ENCODE results near the gene FBP1.

FBP1 gene

DNA sequence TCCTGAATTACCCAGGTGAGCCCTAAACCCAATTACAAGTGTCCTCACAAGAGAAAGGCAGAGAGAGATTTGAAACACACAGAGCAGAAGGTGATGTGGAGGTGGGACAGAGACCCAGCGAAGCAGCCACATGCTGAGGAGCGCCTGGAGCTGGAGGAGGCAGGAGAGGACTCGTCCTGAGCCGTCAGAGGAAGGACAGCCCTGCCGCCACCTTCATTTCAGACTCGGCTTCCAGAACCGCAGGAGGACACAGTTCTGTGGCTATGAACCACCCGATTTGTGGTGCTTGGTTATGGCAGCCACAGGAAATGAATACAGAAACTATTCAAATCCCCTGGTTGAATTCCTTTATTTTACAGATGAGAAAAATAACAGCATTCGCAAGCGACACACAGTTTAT is 16.4 kb upstream of the FBP1 start:
- no peak for DNase-seq

DNA sequence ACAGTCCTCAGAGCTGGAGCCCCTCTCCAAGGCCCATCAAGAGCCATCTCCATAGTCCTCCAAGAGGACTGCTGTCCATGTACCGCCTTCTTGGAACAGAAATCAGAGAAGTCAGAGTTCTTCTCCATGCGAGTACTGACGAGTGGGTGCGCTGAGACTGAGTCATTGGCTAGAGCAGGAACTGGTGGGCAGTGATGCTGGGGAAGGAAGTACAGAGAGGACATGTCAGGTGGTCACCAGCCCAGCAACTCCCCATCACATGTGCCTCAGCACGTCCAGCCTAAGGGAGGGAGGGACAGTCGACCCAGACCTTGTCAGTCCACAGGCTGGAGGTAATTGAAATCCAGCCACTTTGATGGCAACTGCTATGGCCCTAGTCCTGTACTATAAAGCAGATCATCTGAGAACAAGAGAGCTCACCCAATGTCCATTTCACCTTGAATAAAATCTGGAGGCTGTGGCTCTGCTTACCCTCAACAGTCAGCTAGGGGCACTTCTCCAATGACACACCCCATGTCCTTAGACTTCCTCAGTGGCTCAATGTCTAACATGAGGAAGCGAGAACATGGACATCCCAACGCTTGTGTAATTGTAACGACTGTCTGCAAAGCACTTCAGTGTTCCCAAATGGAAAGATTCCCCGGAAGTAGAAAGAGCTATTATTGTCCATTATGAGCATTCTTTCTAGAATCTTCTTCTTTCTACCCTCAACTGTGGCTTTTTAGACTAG is 15.0 kb upstream of the FBP1 start:
- DNase-seq: no peak

DNA sequence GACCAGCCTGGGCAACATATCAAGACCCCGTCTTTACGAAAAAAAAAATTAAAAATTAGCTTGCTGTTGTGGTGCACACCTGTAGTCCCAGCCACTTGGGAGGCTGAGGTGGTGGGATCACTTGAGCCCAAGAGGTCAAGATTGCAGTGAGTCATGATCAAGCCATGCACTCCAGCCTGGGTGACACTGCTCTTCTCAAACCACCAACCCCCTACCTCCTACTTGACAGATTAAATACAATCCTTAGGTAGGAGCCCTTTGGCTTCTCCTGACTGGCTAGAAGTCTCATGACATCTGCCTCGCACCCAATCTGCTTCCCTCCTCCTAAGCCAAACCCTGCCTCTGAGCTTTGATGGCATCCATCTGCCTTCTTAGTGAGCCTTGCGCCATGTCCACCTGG is 11.6 kb upstream of the FBP1 start:
- DNase-seq: no peak

DNA sequence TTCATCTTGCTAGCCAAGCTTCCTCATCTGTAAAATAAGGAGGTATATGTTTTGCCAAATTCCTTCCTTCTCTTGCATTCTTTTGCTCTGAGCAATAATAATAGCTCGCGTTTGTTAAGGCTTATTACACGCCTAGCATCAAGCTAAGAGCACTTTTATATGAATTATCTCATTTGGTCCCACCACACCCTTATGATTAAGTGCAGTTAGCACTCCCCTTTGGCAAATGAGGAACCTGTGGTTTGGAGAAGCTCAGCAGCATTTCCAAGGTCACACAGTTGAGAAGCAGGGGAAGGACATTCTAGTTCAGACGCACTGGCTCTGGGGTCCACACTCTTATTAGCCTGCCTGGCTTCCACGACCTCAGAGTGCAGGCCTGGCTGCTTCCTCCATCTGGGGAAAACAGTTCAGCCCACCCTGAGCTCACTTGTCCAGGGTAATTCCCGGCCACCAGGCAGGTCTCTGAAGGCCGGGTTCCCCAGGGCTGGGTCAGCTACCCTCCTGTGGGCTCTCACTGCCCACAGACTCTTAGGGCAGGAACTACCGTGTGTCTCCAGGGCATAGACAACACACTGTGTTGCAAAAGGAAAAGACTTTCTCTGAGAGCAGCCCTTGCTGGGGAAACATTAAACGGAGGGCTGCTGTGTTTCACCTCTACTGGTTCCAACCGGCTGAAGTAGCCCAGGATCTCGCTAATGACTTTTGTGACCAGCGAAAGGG is 9.9 kb upstream of the FBP1 start:
- DNase-seq: no peak

DNA sequence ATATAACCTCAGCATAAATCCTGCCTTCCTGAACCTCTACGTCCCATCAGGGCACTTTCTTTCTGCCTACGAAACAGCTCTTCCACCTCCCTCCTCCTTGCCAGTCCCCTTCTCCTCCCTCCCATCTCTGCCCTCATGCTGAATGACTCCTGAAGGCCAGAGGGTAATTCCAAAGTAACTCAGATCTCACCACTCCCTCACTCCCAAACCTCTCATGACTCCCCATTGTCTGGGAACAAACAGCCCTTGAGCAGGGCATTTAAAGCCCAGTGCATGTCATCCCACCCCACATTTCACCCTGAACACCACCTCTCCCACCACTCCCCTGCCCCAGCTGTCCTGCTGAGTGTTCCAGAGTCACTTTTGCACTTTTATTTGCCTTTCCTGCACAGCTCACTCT is 8.9 kb upstream of the FBP1 start:
- no peak for DNase-seq

DNA sequence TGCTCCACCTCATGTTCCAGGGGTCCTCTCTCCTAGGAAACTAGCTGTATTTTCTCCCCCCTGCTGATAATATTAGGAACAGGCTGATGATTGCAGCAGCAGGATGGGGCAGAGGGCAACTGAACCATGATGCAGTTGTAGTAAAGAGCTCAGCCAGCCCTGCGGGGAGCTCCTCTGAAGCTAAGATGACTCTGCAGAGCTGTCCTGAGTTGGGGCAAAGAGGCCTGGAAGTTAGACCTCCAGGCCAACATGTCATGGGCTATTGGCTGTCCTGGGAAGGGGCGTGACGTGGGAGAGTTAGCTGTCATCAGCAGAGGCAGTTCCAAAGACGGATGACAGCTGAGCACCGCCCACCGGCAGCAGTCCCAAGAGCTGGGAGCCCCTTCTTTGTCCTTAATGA is 6.6 kb upstream of the FBP1 start:
- no peak for DNase-seq

DNA sequence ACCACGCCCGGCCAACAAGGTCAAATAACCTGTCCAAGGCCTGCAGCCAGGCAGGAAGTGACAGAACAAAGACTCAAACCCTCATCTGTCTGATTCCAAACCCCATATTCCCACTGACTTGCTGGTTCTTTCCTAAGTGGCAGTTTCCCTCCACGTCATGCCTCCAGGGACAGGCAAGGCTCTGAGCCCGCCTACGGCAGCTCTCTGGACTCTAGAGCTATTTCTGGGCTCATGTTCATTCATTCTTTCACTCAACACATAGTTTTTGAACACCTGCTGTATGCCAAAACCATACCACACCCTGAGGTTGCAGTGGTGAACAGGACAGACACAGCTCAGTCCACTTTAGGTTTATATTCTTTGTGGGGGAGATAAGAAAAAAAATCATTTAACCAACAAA is 5.2 kb upstream of the FBP1 start:
- DNase-seq: no peak

DNA sequence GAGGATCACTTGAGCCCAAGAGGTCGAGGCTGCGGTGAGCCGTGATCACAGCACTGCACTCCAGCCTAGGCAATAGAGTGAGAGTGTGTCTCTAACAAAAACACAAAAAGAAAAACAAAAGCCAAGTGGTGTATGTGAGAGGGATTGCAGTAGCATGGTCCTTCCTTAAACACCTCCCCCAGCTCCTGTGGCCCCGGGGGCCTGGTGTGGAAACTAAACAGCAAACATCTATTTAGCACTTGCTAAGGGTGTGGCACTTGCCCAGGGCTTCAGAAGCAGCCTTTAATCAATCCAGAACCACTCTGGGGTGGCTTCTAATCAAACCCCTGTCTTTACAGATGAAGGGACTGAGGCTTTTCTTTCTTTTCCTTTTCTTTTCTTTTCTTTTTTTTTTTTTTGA is 4.4 kb upstream of the FBP1 start:
- DNase-seq: no peak

DNA sequence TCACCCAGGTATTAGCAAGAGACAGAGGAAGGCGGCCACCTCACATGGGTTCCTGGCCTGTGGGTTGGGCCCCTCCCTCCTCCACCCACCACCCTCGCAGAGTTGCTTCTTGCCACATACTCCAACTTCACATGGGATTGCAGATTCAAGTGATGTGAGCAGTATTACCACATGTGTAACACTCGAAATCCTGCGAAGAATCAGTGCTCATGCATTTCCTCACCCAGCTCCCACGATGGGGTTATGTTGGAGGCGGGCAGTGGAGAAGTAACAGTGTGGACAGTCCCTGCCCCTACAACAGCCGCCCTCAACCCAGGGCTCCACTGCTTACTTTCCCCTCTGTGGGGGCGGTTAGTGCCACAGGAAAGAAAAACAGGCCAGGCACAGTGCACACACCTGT is 3.9 kb upstream of the FBP1 start:
- no peak for DNase-seq

DNA sequence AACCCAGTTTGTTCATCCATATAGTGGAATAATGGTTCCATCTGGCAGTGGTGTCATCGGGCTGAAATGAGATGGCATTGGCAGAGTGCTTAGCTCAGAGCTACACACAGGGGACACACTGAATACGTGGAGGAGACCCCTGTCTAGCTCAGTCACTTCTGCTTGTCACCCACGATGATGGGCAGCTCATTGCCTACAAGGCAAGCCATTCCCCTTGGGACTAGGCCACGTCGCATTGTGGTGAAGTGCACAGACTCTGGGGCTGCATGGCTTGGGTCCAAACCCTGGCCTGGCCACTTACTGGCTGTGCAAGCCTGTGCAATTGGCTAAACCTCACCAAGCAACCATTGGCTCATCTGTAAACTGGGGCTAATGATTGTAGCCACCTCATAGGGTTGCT is 3.2 kb upstream of the FBP1 start:
- no peak for DNase-seq

DNA sequence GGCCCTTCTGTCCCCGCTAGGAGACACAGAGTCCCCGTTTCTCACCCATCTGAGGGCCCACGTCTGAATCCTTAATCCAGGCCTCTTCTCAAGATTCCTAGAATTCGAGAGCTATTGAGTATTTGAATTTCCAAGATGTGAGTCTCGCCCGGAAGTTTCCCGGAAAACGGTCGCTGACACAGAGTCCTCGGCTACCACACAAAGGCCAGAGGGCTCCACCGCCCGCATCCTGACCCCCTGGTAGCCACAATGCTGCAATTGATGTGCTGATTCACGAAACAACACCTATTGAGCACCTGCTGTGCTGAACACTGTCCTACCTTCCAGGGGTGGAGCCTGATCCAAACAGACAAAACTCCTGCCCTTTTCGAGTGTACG is 670 bp upstream of the FBP1 start:
- DNase-seq: no peak

DNA sequence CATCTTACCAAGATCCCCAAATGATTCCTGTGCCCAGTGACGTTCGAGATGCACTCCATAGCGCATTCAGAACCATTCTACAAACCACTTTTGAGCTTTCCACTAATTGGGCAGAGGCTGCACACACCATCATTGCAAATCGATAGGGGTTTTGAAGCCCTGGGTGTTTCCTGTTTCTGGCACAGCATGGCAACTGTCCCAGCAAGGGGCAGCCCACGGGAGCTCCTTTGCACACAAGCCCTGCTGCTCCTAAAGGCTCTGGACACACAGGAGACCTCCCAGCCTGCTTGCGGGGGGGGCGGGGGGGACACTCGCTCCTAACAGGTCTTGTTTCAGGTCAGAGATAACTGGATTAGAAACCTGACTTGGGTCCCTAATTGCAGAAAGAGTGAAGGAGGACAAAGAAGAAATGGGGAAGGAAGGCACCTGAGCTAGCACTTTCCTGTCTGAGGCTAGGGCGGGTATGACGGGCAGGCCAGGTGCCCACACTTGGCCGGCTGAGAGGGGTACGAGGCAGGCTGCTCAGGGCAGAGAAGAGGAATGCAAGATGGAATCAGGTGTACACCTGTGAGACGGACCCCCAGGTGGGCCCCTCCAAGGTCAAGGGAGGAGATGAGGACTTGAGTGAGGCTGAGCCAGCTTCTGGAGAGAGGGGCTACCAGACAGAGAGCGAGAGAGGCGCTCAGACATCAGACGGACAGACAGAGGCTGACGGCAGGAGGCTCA is 820 bp downstream of the FBP1 start:
- no peak for DNase-seq

DNA sequence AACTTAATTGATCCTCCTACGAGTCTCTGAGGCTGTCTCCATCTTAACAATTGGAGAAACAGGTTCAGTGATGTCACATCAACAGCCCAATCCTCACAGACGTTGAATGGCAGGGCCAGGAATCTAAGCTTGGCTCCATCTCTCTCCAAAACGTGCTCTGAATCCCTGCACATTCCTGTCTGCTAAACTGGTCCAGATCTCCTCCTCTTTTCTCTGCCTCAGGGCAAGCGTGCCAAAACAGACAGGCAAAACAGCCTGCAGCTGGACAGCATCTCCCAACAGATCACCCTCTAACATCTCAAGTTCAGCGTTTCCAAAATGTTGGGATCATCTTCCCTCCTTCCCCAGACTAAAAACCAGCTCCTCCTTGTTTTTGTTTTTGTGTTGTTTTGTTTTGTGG is 6.6 kb downstream of the FBP1 start:
- DNase-seq: no peak

DNA sequence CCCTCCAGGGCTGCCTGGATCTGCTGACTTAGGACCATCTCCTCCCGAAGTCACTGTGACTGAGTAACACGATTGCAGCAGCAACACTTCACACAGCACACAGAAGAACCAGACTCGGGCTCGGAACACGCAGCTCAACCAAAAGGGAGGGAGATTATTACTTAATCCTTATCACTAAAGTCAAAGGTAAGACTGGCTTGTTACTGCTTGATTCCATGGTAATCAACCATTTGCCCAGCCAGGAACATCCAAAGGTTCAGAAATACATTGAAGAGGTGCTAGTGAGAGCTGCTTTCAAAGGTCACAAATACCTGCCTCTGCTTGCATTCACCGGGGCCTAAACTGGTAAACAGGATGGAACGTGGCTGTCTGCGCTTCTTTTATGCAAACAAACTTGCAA is 7.7 kb downstream of the FBP1 start:
- no peak for DNase-seq

DNA sequence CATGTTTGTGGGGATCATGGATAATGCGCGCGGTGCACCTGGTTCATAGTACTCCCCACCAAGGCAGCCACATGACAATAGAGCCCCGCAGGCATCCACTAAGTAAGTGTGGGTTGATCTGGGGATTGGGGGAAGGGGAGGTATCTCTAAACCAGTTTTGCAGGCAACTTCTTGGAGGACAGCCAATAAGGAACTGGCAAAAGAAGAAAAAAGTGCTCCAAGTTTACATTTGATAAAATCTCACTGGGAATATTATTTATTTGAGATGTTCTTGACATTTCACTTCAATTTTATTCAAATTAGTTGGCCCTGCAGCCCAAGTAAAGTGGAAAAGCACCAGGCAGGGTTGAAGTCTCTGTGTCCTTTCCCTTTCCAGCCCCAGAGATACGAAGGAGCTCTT is 8.5 kb downstream of the FBP1 start:
- DNase-seq: no peak

DNA sequence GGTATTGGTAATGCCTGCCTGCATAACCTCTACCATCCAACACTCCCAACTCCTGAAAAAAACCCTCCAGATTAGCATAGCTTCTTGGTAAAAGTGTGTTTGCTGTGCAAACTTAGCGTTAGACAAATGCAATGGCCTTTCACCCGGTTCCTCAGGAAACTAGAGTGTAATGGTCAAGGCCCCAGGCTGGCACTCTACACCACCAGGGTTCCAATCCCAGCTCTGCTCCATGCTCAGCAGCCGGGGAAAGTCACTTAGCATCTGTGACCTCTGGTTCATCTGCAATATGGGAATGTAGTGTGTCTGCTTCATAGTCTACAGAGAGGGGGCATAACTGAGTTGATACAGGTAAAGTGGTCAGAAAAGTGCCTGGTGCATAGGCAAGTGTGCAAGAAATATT is 9.0 kb downstream of the FBP1 start:
- no peak for DNase-seq

DNA sequence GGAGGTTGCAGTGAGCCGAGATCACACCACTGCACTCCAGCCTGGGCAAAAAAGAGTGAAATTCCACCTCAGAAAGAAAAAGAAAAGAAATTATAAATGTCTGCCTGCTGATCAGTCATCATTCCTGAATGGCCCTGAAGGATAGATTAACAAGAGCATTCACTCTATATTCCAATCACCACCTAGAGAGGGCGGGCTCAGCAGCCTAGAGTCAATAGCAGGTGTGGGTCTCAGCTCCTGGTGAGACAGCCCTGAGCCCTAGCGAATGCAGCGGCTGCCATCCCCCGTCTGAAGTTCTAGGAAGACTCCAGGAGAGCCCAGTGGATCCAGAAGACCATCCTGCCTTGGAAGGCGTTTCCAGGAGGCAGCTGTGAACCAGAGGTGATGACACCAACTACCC is 12.0 kb downstream of the FBP1 start:
- no peak for DNase-seq

DNA sequence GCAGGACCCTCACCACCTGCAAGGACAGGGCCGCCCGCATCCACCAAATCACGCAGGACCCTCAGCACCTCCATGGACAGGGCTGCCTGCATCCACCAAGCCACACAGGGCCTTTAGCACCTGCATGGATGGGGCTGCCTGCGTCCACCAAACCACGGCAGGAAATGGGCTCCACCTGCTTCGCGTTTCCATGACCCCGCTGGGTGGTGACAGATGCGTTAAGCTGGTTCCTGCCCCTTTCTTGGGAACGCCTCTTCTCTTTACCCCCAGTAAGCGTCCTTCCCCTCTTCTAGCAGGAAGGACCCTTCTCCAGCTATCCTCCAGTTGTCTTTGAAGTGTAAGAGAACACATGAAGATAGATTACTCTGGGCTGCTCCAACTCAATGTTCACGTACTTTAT is 13.5 kb downstream of the FBP1 start:
- no peak for DNase-seq

DNA sequence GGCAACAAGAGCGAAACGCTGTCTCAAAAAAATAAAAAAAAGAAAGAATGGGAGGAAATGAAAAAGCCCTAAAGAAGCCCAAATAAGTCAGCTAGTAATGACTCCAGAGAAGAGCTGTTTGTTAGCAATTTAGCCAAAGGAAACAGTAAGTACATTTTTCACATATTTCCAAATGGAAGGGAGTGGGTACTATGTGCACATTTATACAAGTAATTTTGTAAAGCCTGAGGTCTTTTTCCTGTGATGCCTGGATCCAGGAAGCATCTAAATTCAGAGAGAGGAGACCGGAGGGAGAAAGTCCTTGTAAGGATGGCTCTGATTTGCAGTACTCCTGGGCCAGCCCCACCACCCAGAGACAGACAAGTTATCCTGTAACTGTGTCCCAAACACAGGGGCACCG is 14.7 kb downstream of the FBP1 start:
- DNase-seq: no peak

DNA sequence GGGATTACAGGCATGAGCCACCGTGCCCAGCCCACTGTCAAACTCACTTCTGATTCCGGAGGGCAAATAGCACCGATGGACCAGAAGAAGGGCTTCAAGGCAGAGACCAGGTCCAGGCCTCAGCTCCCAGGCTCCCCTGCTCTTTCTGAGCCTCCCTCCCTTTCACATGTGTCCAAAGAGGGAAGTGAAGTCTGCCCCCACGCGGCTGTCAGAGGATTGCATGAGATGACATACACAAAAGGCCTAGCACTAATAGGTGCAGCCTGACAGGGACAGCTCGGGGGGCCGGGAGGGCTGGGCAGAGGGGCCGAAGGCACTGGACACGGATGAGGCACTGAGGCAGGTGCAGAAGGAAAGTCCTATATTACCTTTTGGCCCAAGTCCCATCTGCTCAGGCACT is 16.1 kb downstream of the FBP1 start:
- no peak for DNase-seq

DNA sequence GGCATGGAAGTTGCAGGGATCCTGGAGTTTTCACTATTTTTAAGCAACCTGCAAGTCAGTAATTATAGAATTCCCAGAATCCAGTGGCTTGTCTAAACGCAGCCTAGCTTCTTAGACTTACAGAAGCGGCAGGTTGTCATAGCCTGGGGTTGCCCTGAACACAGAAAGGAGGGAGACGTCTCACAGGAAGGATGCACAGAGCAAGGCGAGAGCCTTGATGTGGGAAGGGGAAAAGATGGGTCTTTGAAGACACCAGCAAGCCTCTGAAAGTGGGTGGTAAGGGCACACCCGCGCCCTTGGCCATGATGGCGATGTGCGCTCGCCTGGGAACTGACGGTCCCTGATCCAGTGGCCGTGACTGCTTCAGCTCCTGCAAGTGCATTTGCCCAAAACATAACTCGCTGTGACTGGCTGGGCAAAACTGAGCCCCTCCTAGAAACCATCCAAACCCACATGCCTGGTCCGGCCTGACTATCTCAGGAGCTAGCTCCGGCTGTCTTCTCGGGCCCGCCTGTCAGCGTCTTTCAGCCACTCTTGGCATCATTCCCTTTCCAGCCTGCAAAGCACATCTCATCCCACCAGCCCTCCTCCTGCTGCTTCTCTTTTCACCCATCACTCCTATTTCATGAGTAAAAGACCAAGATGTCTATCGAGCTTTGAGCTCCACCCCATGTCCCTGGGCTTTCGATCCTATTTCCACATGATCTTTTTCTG is 17.1 kb downstream of the FBP1 start:
- no peak for DNase-seq

DNA sequence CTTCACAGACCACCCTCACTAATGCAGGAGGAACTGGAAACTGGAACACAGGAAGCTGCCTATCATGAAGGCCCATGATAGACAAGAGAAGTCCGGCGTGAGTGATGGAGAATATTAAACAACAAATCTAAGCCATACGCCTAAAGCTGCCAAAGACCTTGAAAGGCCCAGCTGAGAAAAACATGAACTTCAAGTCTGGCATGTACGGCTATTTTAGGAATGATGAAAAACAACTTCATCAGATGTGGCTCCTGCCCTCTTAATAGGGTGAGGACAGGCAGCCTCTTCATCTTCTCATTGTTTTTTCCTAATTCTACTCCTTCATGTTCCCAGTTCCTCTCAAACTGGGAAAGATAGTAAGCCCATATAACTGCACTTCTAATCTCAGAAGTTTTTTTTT is 20.3 kb downstream of the FBP1 start:
- no peak for DNase-seq

DNA sequence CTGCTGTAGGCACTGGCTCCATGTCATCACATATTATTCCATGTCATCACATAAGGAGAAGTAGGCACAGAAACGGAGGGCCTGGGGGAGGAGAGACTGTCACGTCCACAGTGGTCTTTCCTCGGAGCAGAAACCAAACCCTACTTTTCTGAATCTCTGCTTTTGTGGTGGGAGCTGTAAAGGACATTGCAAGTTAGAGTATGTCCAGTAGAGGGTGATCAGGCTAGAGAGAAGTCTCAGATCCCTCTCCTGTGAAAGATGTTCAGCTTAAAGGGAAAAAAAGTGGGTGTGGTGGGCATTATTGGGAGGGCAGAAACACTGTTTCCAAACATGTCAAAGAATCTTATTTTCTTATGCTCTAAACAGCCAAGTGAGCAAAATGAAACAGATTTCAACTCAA is 26.3 kb downstream of the FBP1 start:
- DNase-seq: no peak

DNA sequence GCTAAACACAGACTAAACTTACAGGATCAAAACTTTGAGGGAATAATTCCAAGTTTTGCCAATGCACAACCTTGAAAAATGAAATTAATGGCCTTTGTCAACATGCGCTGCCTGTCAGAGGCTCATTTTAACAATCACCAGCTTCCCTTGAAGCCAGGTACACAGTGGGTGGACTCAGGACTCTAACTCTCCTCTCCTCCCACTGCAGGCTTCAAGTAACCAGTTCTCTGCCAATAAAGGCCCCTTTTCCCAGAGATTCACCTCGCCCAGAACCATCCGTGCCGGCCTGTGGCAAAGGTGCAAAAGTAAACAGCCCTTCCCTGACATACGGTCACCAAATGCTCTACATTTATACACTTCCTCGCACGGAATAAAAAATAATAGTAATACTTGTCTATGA is 27.2 kb downstream of the FBP1 start:
- no peak for DNase-seq

All from activated CD4-positive, CD25-positive, alpha-beta regulatory T cell (primary cell).